ENCODE results near the gene ABCC10. TPM values are rescaled to one million over a fixed set of nuclear protein-coding genes. Genes with fewer than 3 reads are reported as not detected.

Gene ABCC10
- total and polyA plus RNA-seq, 10 of the 15 experiments (the other 5 are each of a cell fraction or from before 2014, with no cell fraction given) = 0.80 to 18.2 (median 6.4) TPM

- TF ChIP-seq NFYA (IDR thresholded peaks at IDR 0.05; ENCODE audit: borderline replicate concordance, low read depth, low read length) (no peak), STAT1 (conservative IDR thresholded peaks at IDR 0.05) (no peak), ZBTB11 (CRISPR knock-in tag; IDR thresholded peaks at IDR 0.05) (no peak), ZNF274 (IDR thresholded peaks at IDR 0.05; ENCODE audit: insufficient read depth, insufficient read length) (no peak)
Observed at GRCh38 chr6:43416935-43417334, 10.4 kb upstream of the ABCC10 start (continued).

- POLR2A ChIA-PET = interaction anchor here (0.5 to 1.1 kb wide), 2 partner anchors 76 to 415 kb away, joined by 3 to 5 read pairs; no protein-coding TSS in a partner anchor
- no peak for TF ChIP-seq POLR2AphosphoS2 (IDR thresholded peaks at IDR 0.05; ENCODE audit: low read depth, low read length)
- no peak for TF ChIP-seq ZBTB40 (IDR thresholded peaks at IDR 0.05; ENCODE audit: borderline replicate concordance)
- no peak for TF ChIP-seq NR2F1 (conservative IDR thresholded peaks at IDR 0.05)
- TF ChIP-seq CEBPZ (IDR thresholded peaks at IDR 0.05; ENCODE audit: low read depth, low read length) = no peak
- TF ChIP-seq STAT1 (conservative IDR thresholded peaks at IDR 0.05) = no peak
Observed at GRCh38 chr6:43420012-43420709, 7.2 kb upstream of the ABCC10 start.

More at GRCh38 chr6:43420012-43420709, 7.2 kb upstream of the ABCC10 start:
- ChIA-PET SMC1A (ENCODE audit: uncharacterized antibody, unreplicated experiment) (no interaction called here), CTCF (interaction anchor here (0.9 kb wide), 1 partner anchor 7 kb away, joined by 3 read pairs; the partner anchor contains the start of gene ABCC10), RAD21 (ENCODE audit: unreplicated experiment) (no interaction called here)
- H3K79me2 ChIP-seq (ENCODE audit: control insufficient read depth, insufficient read depth, low read length) = no peaks in the 10 kb centered on the region
- BruUV-seq (replicated peaks) = no TSS peak
- no peak for FAIRE-seq
- H4K20me1 ChIP-seq (ENCODE audit: control insufficient read depth, insufficient read depth) = no peaks in the 10 kb centered on the region
- WGBS (ENCODE audit: insufficient coverage, insufficient replicate concordance, low lambda C conversion rate, missing lambda C conversion rate) = 57% methylated on average over 5 of the region's 5 CpGs
- 0 out of 2 replicates have a peak, but pooled peaks cover 3% of the 10 kb centered on the region for H3K4me1 ChIP-seq (ENCODE audit: control insufficient read depth, insufficient read depth, low read length)
- no peak overlapping the region for H3K4me2 ChIP-seq (ENCODE audit: control insufficient read depth, insufficient read depth)
- no peak overlapping the region for H3K27ac ChIP-seq (ENCODE audit: control insufficient read depth, insufficient read depth)
- no peak overlapping the region for H2AFZ ChIP-seq (ENCODE audit: control insufficient read depth, low read depth, low read length)
- intact Hi-C loops (cut with micrococcal nuclease; ENCODE audit: unreplicated experiment) = no loop called here
- in situ Hi-C loops (cut with MboI) = no loop called here
- no peak overlapping the region for H3K4me3 ChIP-seq
- H3K36me3 ChIP-seq (ENCODE audit: control insufficient read depth in 2 of 2, insufficient read depth in 2 of 2, low read length in 1 of 2) = no peaks in the 10 kb centered on the region
- no peak for ATAC-seq
- no peak for DNase-seq (ENCODE audit: low read depth, low spot score)
- H3K9me3 ChIP-seq (replicated peaks; ENCODE audit: control insufficient read depth, insufficient read depth, low read length) = no peaks in the 10 kb centered on the region
- H3K27me3 ChIP-seq (replicated peaks in 1 of 2; ENCODE audit: control insufficient read depth in 2 of 2, insufficient read depth in 2 of 2, low read length in 1 of 2) = no peaks in the 10 kb centered on the region
- H3K9ac ChIP-seq (ENCODE audit: control insufficient read depth, insufficient read depth, low read length) = no peak overlapping the region

Data from GM12878 (cell line).